NCI-H1092 (cell line): ENCODE results near the gene RAPH1.
"Not testable (repeated sequence)": the region's sequence is repeated elsewhere in the genome, so short reads cannot be mapped to it uniquely, and the experiment has no call there.

ENCODE experiments used
- DNase-seq: peaks from one replicate; lab custom pipeline; 2025; lab: John Stamatoyannopoulos, UW

The RAPH1 gene

GRCh38 chr2:203432811-203433210 is 102.3 kb downstream of the RAPH1 start:
- no peak for DNase-seq

- no peak for DNase-seq
Observed at GRCh38 chr2:203431391-203432185, 103.5 kb downstream of the RAPH1 start.

GRCh38 chr2:203429643-203430042 is 105.5 kb downstream of the RAPH1 start:
- not testable (repeated sequence) for DNase-seq

- no peak for DNase-seq
Observed at GRCh38 chr2:203427061-203427460, 108.0 kb downstream of the RAPH1 start.

GRCh38 chr2:203418271-203418670 is 116.8 kb downstream of the RAPH1 start:
- no peak for DNase-seq

- no peak for DNase-seq
Observed at GRCh38 chr2:203413796-203414195, 121.3 kb downstream of the RAPH1 start.

- no peak for DNase-seq
Observed at GRCh38 chr2:203412546-203413331, 122.4 kb downstream of the RAPH1 start.

- DNase-seq, result no peak
Observed at GRCh38 chr2:203407496-203407895, 127.6 kb downstream of the RAPH1 start.

- no peak for DNase-seq
Observed at GRCh38 chr2:203404996-203405395, 130.1 kb downstream of the RAPH1 start.

- DNase-seq, result no peak
Observed at GRCh38 chr2:203400805-203401585, 134.1 kb downstream of the RAPH1 start.

- DNase-seq, result no peak
Observed at GRCh38 chr2:203399031-203399430, 136.1 kb downstream of the RAPH1 start.

GRCh38 chr2:203396667-203397066 is 138.4 kb downstream of the RAPH1 start:
- no peak for DNase-seq

GRCh38 chr2:203395858-203396257 is 139.2 kb downstream of the RAPH1 start:
- DNase-seq, result no peak

- DNase-seq, result no peak
Observed at GRCh38 chr2:203394519-203395227, 140.4 kb downstream of the RAPH1 start.

GRCh38 chr2:203388153-203388552 is 146.9 kb downstream of the RAPH1 start:
- not testable (repeated sequence) for DNase-seq

GRCh38 chr2:203383038-203383437 is 152.1 kb downstream of the RAPH1 start:
- no peak for DNase-seq

- no peak for DNase-seq
Observed at GRCh38 chr2:203379156-203379555, 155.9 kb downstream of the RAPH1 start.

GRCh38 chr2:203376173-203376572 is 158.9 kb downstream of the RAPH1 start:
- no peak for DNase-seq

- not testable (repeated sequence) for DNase-seq
Observed at GRCh38 chr2:203372706-203373105, 162.4 kb downstream of the RAPH1 start.

- no peak for DNase-seq
Observed at GRCh38 chr2:203366639-203367466, 168.2 kb downstream of the RAPH1 start.

- no peak for DNase-seq
Observed at GRCh38 chr2:203361922-203362321, 173.2 kb downstream of the RAPH1 start.
